Hindlimb muscle (tissue), 1 donor: ENCODE results near the gene CELSR3. TPM values are rescaled to one million over a fixed set of nuclear protein-coding genes. Genes with fewer than 3 reads are reported as not detected.

Experiments
- DNase-seq: peaks from one replicate; pipeline ENCODE4 v3.0.0-alpha.2; 2013
- polyA plus RNA-seq: library from polyadenylated mRNA; unstranded; fragments of 120-200 nt; gene quantifications from one replicate; pipeline ENCODE4 v1.2.1, GENCODE V29; 2013; ENCODE audit not compliant: insufficient read length

CELSR3 gene, protein sequence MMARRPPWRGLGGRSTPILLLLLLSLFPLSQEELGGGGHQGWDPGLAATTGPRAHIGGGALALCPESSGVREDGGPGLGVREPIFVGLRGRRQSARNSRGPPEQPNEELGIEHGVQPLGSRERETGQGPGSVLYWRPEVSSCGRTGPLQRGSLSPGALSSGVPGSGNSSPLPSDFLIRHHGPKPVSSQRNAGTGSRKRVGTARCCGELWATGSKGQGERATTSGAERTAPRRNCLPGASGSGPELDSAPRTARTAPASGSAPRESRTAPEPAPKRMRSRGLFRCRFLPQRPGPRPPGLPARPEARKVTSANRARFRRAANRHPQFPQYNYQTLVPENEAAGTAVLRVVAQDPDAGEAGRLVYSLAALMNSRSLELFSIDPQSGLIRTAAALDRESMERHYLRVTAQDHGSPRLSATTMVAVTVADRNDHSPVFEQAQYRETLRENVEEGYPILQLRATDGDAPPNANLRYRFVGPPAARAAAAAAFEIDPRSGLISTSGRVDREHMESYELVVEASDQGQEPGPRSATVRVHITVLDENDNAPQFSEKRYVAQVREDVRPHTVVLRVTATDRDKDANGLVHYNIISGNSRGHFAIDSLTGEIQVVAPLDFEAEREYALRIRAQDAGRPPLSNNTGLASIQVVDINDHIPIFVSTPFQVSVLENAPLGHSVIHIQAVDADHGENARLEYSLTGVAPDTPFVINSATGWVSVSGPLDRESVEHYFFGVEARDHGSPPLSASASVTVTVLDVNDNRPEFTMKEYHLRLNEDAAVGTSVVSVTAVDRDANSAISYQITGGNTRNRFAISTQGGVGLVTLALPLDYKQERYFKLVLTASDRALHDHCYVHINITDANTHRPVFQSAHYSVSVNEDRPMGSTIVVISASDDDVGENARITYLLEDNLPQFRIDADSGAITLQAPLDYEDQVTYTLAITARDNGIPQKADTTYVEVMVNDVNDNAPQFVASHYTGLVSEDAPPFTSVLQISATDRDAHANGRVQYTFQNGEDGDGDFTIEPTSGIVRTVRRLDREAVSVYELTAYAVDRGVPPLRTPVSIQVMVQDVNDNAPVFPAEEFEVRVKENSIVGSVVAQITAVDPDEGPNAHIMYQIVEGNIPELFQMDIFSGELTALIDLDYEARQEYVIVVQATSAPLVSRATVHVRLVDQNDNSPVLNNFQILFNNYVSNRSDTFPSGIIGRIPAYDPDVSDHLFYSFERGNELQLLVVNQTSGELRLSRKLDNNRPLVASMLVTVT (N-terminal part only)
- polyA plus RNA-seq = 0.36 TPM

DNA sequence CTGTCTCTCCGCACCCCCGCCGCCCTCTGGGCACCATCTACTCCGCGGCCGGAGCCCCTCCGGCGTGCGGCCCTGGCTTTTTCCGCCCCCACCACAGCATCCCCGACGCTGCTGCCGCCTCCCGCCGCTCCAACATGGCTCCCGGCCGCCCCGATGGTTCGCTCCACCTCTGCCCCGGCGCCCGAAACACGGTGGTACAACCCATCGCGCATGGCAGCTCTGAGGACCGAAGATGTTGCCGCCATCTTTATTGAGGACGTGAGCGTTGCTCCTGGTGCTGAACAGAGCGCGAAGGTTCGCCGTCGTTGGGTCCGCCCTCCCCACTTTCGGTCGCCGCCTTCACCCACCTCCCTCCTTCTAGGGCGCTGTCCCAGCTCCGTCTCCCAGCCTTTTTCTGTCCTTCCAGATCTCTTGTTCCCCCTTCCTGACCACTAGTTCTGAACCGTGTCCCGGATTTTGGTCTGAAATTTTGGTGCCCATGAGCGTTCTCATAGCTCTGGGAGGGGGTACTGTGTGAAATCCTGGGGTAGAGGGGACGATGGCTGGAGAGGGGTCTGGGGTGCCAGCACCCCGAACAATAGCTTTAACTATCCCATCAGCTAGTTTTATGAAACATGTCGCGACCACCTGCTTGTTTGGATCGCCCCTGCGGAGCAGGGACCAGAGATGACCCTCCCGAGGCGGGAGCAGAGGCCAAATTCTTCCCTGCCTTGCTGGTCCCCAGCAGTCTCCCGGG, at the start of gene CELSR3:
CELSR3 (minus strand) TSS at position 134 of the 736 bp plus-strand sequence. CDS start 252 bp downstream, outside the sequence.
- peak; percentile 65 for DNase-seq

DNA sequence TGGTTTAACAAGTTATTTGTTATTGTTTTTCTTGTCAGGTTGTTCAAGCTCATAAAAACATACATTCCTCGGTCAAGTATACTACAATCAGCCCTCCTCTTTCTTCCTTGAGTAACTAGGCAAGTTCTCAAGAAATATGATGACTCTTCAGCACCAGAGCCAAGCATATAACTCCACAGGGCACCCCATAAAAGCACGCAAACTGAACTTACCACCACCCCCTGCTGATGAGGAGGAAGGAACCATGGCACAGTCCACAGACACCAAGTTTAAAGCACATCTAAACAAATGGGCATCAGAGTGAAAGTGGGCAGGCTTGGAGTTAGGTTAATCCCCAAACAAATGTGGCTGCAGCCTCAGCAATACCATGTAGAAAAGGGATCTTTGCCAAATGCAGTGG, 49.0 kb upstream of the CELSR3 start:
- DNase-seq = no peak

DNA sequence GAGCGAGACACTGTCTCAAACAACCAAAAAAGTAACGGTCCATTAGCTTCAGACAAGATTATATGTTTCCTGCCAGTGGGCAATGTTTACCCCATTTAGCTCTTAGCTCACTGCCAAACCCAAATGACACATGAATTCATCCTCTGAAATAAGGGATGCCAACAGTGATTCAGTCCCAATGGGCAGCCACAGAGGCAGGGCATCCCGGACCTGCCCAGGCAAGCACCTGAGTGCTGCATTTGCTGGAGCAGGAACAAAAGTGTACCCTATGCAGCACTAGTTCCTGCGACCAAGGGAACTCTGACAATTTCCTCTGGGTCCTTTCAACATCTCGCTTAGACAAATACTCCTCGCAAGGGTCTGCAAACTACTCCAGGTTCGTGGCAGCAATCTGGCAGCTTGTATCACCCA, 46.4 kb upstream of the CELSR3 start:
- DNase-seq = no peak

DNA sequence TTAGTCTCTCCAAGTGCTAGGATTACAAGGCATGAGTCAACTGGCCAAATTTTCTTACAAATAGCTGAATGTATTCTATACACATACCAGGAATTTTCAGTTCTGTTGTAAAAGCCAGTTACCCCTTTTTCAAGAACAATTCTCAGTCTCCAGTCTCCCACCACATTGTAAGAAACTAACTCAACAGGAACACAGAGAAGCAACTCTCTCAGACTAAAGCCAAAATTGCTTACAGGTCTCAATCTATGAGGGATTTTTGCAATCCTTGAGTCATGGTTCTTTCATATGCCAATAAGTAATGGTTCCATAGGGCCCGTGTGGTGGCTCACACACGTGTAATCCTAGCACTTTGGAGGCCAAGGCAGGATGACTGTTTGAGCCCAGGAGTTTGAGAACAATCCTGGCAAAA, 45.8 kb upstream of the CELSR3 start:
- DNase-seq = no peak

DNA sequence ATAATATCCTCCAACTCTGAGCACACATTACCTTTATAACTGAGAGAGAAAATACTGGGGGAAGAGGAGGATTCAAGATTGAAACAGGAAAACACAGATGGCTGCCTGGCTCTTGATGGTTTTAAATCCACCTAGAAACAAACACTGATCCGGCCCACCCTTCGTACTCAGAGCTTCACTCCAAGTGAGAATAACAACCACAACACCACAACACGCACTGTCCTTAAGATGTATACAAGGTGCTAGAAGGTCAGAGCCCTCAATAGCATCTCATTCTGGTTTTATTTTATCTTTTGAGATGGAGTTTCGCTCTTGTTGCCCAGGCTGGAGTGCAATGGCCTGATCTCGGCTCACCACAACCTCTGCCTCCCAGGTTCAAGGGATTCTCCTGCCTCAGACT, 44.5 kb upstream of the CELSR3 start:
- no peak for DNase-seq

DNA sequence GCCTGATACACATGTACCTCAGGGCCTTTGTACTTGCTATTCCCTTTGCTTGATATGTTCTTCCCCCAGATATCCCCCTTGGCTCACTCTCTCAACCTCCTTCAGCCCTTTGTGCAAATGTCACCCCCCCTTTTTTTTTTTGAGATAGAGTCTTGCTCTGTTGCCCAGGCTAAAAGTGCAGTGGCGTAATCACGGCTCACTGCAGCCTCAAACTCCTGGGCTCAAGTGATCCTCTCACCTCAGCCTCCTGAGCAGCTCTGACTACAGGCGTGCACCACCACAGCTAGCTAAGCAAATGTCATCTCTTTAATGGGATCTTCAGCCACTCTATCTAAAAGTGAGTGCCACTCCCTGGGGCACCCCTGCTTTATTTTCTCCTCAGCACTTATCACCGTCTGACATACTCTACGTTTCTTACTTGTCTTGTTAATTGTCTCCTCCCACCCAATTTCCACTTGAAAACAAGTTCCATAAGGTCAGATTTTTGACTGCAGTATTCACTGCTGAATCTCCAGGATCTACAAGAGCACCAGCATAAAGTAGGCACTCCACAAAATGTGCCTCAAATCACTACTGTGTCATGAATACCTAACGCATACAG, 39.7 kb upstream of the CELSR3 start:
- no peak for DNase-seq

DNA sequence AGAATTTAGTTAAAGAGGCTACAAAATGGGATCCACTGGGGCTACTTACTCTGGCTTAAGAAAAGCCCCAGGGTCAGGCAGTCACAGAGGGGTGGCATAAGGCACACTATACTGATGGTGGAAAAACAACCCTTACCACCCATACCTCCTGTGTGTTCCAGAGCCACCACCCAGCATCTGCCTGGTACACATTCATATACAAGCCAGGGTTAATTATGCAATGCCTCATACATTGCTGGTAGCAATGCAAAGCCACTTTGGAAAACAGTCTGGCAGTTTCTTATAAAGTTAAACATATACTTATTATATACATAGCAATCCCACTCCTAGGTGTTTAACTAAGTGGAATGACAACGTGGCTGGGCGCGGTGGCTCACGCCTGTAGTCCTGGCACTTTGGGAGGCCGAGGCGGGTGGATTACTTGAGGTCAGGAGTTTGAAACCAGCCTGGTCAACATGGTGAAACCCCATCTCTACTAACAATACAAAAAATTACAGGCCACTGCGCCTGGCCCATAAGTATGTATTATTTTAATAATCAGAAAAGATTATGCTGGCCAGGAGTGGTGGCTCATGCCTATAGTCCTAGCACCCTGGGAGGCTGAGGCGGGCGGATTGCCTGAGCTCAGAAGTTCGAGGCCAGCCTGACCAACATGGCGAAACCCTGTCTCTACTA, 38.2 kb upstream of the CELSR3 start:
- DNase-seq = no peak

DNA sequence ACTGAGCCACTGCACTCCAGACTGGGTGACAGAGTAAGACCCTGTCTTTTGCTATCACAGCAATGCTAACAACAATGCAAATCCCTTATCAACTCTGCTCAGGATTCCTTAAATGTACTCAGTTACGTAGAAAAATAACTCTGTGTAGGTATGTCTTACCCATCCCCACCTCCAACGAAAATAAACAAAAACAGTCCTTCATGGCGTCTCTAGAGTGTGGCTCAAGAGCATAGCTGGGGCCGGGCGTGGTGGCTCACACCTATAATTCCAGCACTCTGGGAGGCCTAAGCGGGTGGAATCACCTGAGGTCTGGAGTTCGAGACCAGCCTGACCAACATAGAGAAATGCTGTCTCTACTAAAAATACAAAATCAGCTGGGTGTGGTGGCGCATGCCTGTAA, 36.2 kb upstream of the CELSR3 start:
- no peak for DNase-seq

DNA sequence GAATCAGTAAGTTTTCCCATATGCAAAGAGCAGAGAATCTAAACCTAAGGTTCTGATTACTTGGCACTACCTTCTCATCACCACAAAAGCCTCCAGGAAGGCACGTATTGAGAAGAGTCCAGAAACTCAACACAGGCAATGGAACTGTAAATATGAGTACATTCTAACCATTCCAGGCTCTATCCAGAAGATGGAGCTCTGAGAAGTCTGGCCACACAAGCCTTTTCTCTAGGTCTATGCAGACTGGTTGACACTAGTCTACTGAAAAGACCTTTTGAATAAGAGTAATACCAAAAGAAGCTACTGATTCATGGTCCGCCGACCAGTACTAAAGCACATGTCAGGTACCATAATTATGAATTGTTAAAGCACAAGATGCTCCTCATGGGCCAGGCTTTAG, 35.3 kb upstream of the CELSR3 start:
- DNase-seq = no peak

DNA sequence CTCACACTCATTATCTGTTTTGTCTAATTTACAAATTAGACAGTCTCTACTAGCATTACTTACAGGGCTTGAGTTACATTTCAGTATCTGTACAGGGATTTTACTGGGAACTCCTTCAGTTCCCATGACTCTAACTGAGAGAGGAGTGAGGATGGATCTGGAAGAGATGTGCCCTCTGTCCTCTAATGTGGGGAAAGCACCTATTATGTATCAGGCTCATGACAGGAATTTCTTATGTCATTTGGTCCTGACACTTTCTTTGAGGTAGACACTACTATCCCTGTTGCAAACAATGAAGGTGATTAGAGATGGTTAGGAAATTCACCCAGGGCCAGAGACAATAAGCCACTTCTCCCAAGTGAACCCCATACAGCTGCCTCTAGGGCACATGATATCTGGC, 33.9 kb upstream of the CELSR3 start:
- DNase-seq = no peak

DNA sequence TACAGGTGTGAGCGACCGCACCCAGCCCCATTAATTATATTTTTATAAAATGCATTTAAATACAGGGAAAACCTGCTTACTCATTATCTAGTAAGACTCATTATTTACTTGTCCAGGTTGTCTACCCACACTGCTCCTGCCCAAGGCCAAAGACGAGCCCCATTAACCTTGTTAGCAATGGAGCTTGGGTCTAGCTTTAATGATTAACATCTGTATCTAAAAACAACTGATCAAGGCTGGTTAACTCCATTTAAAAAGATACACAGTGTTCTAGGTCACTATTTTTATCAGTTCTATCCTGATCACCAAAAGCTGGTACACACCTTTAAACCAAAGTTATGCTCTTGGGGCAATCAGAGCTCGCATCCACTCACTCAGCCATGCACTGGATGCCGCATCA, 33.5 kb upstream of the CELSR3 start:
- no peak for DNase-seq

DNA sequence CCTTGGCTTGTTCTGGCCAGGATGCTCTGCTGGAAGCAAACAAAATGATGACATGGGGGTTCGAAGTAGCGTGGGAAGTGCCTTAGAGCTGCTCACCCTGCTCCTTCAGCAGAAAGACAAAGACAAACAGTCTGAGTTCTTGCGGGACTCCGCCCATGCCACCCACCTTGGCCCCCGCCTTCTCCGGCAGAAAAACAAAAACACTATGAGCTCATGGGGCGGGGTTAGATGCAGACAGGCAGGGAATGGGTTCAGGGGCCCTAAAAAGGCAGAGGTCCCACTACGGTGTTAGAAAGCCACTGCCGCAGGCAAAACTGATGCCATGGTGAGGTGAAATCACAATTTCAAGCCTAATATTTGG, 32.7 kb upstream of the CELSR3 start:
- no peak for DNase-seq

DNA sequence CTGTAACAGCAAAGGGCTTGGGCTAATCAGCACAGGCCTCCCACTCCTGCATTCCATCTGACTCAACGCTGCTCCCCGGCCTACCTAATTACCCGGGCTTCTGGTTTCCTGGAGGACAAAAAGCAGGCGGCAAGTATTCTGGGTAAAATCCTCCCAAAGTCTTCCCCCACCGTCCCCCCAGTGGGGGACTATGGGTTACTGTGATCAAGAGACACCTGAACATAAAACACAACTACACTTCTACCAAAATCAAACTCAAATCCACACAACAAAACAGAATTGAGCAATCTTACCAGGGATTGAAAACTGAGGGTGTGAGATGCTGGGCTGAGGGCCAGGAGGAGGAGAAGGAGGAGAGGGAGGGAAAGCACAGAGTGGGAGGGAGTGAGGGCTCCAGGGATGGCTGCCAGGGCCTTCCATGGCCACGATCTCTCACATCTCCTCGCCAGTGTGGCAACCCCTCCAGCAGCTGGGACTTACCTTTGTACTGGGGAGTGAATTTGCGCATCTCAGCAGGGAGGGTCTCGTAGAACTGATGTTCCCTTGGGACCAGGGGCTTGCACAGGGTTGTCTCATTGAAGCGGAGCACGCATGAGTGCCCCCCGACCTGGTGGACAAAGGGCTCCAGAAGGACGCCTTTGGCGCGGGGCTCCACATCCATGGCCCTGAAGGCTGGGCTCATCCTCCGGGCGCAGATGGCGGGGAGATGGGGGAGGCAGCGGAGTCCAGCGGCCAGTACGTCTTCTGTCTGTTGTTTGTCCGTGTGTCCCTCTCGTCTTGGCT, 32.1 kb upstream of the CELSR3 start:
- DNase-seq = no peak

DNA sequence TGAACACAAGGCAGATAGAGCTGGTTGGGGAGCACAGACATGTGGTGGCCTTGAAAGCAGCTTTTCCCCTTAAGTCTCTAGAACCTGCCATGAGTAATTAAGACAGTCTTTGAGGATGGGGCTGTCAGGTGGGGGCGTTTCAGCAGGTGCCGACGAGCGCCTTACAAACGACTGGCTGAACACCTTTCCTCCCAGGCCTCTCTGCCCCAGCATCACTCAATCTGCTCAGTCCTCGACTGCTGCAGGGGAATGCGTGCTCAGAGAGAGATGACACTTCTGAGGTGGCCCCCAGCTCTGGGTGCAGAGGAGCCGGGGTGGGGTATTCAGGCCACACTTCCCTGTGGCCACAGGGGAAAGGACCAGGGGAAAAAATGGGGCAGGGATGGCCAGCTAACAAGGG, 31.1 kb upstream of the CELSR3 start:
- no peak for DNase-seq

DNA sequence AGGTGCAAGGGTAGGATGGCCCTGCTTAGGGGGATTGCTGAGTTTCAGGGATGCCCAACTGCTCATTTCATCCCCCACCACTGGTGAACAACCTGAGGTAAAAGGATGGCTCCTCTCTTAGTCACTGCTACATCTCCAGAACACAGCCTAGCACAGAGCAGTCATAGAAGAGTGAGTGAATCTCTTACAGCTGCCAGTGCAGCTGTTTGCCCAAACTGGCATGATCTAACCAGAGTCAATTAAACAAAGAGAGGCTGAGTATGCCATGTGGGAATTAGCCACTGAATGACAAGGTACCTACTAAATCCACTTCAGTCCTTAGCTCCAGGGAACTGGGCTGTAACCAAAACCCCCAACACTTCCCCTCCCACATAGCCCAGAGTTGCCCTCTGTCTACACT, 29.9 kb upstream of the CELSR3 start:
- no peak for DNase-seq

DNA sequence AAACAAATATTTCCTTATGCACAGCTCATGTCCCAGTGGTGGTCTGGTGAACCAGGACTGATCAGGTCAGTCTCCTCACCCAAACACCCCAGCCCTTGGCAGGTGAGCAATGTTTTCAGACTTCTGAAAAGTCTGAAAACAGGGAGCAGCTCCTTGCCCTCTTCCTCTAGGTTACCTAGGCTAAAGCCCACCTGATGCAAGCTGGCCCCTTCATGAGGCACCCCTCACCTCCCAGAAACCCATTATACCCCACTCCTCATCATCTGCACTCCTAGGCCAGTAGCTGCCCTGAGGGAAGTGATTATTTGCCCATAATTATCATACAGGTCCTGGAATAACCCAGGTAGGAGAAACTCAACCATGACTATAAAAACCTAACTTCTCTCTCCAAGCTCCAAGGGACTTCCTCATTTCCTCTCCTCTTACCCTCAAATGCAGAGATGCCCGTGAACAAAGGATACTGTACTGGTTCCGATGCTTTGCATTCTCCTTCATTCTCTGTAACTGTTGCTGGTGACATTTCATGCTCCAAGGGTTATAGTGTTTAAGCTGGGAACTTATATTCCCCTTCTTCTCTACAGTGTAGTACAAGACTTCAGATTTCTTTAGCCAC, 28.3 kb upstream of the CELSR3 start:
- no peak for DNase-seq

DNA sequence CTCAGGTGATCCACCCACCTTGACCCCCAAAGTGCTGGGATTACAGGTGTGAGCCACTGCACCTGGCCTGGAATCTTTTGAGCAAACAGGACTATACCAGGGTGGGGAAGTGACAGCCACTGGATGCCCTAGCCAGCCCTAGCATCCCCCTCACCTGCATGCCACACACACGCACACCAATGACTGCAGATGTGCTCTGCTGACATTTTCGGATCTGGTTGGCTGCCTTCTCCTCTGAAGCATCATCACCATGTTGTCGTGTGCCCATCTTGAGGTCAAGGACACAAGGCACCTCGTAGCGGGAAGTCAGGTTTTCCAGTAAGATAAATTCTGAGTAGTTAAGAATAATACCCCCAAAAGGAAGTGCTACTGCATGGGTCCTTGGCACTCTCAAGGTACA, 26.7 kb upstream of the CELSR3 start:
- DNase-seq = no peak

DNA sequence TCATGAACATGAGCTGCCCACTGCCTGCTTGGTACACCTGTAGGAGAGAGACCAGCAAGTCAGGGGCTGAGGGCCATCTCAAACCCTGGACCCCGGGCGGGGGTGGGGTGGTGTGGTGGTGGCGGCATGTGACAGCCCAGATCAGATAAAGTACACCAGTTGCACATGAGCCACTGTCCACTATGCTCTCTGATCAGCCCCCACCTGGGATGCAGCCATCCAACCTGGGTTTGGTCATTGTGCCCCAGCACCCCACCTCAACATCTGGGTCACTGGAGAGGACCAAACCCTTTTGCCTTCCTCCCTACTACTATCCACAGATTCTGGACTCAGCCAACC, 26.0 kb upstream of the CELSR3 start:
- DNase-seq = no peak

DNA sequence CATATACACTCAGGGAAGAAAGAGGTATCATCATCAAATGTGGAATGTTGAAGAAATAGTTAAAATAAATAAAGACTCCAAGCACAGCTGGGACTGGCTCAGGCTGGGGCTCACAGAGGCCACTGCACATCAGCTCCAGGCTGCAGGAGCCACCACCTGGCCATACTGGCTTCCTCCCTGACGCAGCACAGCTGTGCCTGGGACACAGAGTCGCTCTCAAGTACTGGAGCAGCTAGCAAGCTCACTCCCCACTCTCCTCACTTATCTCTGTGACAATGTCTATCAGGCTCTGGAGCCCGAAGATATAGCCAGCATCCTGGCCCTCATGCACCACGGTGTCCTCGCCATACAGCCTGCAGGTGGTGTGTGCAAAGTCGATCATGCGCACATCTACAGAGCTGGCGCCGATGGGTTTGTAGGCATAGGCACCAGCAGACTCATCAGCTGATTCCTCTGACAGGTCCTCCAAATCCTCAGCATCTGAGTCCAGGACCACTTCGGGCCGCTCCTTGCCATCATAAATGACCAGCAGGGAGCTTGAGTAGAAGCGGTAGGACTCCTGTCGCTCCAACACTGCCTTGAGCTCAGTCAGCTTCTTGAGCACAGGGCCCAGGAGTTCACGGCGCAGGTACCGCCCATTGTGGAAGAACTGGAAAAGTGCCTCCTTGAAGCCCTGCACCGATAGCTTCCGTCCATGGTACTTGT, 25.5 kb upstream of the CELSR3 start:
- no peak for DNase-seq
